ENCODE results near the gene LGALS16.
"Not testable (repeated sequence)": the region's sequence is repeated elsewhere in the genome, so short reads cannot be mapped to it uniquely, and the experiment has no call there.

The LGALS16 gene, protein sequence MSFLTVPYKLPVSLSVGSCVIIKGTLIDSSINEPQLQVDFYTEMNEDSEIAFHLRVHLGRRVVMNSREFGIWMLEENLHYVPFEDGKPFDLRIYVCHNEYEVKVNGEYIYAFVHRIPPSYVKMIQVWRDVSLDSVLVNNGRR

DNA sequence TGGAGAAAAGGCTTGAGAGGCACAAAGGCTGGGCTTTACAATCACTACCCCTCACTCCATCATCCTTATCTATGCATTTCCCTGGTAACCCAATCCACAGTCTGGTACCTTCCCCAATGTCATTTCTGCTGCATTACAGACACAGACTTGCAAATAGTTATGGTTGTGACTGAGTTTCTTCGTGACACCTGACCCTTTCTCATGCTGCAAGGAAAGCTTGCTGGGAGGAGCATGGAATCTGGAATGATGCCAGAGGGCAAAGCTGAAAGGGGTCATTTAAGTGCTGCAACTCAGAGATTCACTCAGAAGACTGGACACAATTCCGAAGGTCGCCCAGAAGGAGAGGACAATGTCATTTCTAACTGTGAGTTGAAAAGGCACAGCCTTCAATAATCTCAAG lies at the start of gene LGALS16:
Gene LGALS16 (plus strand): TSS at position 301 of the 400 bp plus-strand sequence. CDS start 49 bp downstream, at position 350.
- DNase-seq (ENCODE audit: low spot score): no peak

DNA sequence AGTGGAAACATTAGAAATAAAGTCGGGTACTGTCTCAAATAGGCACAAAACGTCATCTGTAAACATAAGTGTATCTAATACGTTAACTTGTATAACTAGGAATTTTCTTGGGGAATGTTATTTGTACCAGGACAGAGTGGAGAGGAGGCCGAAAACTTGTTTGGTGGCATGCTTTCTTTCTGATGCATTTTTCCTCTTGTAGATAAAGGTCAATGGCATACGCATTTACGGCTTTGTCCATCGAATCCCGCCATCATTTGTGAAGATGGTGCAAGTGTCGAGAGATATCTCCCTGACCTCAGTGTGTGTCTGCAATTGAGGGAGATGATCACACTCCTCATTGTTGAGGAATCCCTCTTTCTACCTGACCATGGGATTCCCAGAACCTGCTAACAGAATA lies 48.7 kb upstream of the LGALS16 start:
- DNase-seq (ENCODE audit: low spot score): no peak

DNA sequence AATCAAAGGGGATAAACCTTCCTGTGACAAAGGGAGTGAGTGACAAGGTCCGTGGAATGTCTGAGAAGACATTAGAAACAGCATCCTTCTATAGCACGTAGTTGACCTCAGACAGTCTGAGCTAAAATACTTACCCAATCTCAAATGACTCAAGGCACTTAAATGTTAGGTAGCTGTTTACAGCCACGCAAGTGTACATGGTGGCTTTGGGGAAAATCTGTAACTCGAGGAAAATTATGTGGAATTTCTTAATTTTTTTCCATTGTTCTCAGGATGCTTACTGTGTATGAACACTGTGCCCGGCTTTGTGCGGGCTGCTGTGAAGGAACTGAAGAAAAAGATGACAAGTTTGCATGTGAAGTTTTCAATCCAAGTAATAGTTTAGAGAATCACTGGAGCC lies 48.2 kb upstream of the LGALS16 start:
- no peak for DNase-seq (ENCODE audit: low spot score)

DNA sequence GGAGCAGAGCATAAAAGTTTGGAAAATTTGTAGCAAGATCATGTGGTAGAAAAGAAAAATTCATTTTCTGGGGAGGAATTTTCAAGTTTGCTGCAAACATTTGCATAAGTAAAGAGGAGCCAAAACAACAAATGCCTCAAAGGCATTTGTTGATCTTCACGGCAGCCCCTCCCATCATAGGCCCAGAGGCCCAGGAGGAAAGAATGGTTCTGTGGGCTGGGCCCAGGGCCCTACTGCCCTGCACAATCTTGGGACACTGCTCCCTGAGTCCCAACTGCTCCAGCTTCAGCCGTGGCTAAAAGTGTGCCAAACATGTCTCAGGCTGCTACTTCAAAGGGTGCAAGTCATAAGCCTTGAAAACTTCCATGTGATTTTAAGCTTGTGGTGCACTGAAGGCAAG lies 42.1 kb upstream of the LGALS16 start:
- DNase-seq (ENCODE audit: low spot score): no peak

DNA sequence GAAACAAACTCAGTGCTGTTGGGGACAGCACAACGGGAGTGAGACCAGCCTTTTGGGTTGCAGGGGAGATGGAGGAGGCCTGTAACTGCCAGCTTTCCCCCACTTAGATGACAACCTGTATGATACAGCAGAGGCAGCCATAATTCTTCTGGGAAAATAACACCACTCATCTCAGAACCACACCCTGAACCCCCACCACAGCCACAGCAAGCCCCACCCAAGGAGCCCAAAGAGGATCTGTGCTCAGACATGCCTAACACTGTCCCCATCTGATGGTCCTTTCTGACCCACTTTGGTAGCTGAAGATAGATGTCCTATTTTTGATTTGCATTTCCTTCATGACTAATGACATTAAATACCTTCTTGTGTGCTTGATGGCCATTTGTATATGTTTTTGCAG lies 38.0 kb upstream of the LGALS16 start:
- DNase-seq (ENCODE audit: low spot score): no peak

DNA sequence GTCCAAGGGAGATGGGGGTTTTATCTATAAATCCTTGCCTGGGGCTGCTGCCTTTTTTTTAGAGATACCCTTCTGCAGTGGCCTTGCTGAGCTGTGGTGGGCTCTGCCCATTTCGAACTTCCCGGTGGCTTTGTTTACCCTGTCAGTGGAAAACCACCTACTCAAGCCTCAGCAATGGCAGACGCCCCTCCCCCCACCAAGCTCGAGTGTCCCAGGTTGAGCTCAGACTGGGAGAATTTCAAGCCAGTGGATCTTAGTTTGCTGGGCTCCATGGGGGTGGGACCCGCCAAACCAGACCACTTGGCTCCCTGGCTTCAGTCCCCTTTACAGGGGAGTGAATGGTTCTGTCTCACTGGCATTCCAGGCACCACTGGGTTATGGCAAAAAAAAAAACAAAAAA lies 31.8 kb upstream of the LGALS16 start:
- DNase-seq (ENCODE audit: low spot score): no peak

DNA sequence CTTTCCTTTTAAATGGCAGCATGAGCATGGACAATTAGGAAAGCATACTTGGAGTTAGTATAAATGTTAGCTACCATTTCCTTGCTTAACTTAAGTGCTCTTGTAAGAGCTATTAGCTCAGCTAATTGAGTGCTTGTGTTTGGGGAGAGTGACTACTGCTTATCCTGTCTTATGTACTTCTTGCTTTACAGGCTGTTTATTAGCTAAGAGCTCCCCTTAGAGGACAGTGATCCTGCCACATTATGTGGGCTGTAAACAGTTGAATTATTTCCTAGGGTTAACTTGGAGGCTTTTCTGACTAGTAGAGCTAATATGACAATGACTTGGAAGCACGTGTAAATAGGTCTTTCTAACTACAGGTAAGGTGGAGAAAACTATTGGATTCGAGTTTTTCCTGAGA lies 28.1 kb upstream of the LGALS16 start:
- not testable (repeated sequence) for DNase-seq (ENCODE audit: low spot score)

DNA sequence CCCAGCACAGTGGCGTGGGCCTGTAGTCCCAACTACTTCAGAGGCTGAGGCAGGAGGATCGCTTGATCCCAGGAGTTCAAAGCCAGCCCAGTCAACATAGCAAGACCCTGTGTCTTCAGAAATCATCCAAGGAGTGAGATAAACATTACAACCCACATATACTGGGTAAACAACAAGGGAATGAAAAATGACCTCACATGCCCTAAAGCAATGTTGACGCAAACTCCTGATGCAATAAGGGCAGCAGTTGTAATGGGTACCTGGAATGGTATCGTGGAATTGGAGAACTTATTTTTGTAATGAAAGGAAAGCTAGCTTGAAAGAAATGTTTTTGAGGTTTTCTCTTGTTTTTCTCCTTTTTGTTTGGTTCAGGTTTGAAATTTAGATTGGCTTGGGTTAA lies 24.5 kb upstream of the LGALS16 start:
- no peak for DNase-seq (ENCODE audit: low spot score)

DNA sequence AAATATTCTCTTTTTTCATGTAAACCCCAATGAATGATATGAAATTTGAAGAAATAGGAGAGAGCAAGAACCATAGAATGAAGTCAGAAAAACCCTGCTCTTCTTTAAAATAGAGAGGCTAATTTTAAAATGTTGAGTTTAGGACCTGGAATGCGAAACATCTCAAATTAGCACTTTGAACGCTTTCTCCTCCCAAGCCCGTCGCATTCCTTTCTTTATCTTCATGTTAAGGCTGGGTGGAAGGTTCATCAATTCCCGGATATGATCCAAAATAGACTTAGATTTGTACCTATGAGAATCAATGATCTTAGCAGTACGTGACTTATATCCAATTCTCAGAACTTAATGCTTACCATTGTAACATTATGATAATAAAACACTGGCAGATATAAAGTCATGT lies 24.1 kb upstream of the LGALS16 start:
- DNase-seq (ENCODE audit: low spot score): no peak

DNA sequence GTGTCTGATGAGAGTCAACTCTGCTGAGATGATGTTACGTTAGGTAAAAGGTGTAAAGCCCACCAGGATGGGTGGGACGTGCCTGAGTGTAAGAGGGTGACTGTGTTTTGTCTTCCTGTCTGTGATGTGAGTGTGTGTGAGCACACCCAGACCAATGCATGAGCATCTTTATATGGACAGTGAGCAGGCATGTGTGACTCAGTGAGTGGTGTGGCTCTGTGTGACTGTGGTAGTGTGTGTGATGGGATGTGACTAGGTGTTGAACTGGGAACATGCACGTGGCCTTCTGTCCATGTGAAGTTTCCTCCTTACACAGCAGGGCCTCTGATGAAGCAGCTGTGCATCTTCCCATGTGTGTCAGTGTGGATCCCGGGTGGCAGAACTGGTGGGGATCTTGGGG lies 17.8 kb upstream of the LGALS16 start:
- DNase-seq (ENCODE audit: low spot score): no peak

DNA sequence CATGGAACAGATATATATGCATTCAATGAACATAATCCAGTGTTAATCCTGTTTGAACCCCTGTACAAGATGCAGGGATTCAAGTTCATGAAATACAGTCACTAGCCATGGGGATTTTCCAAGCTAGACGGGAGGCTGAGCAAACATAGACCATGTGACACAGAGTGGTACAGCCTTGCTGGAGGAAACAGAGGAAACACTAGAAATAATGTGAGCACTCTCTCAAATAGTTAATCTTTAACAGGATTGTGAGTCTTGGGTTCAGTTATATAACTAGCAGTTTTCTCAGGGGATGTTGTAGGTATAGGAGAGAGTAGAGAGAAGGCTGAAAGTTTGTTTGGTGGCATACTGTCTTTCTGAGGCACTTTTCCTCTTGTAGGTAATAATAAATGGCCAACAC lies 13.9 kb upstream of the LGALS16 start:
- DNase-seq (ENCODE audit: low spot score): no peak

DNA sequence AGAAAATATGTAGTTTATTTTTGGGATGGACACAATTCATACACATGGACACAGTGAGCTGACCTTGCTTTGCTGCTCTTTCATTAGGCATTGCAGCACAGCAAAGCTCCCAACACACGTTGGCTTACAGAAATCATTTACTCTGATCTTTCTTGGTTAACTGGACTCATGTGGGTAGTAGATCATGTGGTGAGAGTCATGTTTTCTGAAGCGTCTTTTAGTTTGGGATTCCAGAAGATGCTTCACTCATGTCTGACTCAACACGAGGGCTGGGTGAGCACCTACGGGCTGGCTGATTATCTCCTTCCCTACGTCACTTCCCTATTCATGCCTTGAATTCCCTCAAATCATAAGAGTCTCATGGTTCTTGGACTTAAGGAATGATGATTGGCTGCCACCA lies 12.1 kb upstream of the LGALS16 start:
- DNase-seq (ENCODE audit: low spot score): no peak

DNA sequence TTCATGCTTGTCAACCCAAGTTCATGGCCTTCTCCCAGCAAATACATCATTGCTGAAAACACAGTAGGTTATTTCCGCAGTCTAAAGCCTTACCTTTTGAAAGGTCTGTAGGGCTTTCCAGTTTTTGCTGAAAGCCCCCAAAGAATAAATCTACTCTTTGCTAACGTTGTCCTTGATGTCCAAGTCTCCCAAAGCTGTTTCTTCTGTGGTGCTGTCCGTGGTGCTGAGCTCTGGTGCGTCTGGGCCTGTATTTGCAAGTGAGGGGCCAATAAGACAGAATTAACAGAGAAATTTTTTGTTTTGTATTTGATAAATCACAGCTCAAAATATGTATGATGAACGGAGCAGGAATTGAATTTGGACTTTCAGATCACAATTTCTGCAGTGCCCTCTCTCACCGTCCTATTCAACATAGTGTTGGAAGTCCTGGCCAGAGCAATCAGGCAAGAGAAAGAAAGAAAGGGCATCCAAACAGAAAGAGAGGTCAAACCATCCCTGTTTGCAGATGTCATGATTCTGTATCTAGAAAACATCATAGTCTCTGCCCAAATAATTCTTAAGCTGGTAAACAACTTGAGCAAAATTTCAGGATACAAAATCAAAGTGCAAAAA lies 9.8 kb upstream of the LGALS16 start:
- DNase-seq (ENCODE audit: low spot score): no peak

DNA sequence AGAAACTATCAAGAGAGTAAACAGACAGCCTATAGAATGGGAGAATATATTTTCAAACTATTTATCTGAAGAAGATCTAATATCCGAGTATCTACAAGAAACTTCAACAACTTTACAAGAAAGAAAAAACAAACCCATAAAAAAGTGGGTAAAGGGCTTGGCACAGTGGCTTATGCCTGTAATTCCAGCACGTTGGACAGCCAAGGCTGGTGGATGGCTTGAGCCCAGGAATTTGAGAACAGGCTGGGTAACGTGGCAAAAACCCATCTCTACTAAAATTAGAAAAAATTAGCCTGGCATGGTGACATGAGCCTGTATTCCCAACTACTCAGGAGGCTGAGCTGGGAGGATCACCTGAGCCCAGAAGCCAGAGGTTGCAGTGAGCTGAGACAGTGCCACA lies 7.8 kb upstream of the LGALS16 start:
- DNase-seq (ENCODE audit: low spot score): no peak

DNA sequence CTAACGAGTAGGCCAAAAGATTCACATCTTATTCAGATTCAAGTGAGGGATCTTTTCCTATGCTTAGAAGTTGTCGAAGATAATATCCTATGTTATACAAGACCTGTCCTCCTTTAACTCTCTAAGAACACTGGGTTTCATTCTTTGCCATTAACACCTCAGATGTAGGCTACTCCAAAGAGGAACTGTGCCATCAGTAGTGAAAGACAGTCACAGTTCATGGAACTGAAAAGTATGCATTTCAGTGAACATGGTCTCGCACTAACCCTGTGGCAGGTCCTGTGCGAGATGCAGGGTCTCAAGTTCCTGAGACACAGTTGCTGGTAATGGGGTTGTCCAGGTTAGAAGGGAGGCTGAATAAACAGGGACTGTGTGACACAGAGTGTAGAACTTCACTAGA lies 4.1 kb downstream of the LGALS16 start:
- no peak for DNase-seq (ENCODE audit: low spot score)

DNA sequence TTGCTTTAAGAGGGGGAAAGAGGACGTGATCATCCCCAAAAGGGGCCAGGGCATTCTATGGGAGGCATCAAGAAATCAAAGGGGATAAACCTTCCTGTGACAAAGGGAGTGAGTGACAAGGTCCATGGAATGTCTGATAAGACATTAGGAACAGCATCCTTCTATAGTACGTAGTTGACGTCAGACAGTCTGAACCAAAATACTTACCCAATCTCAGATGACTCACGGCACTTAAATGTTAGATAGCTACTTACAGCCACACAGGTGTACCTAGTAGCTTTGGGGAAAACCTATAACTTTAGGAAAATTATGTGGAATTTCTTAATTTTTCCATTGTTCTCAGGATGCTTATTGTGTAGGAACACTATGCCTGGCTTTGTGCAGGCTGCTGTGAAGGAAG lies 4.9 kb downstream of the LGALS16 start:
- DNase-seq (ENCODE audit: low spot score): no peak

DNA sequence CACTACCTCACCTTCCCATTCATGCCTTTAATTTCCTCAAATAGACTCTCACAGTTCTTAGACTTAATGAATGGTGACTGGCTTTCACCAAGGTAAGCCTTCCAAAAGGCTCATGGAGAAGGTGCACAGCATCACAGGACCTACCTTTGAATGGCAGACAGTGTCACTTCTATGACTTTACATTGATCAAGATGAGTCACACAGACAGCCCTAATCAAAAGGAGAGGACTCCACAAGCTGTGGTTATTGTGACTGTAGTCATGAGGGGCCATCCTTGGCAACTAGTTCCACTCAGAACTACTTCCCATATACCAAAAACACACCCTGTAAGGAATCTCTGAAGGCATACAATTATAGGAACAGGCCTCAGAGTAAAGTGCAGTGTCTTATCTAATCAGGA lies 5.9 kb downstream of the LGALS16 start:
- DNase-seq (ENCODE audit: low spot score): no peak

DNA sequence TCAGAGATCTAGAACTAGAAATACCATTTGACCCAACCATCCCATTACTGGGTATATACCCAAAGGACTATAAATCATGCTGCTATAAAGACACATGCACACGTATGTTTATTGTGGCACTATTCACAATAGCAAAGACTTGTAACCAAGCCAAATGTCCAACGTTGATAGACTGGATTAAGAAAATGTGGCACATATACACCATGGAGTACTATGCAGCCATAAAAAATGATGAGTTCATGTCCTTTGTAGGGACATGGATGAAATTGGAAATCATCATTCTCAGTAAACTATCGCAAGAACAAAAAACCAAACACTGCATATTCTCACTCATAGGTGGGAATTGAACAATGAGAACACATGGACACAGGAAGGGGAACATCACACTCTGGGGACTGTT lies 14.1 kb downstream of the LGALS16 start:
- not testable (repeated sequence) for DNase-seq (ENCODE audit: low spot score)

DNA sequence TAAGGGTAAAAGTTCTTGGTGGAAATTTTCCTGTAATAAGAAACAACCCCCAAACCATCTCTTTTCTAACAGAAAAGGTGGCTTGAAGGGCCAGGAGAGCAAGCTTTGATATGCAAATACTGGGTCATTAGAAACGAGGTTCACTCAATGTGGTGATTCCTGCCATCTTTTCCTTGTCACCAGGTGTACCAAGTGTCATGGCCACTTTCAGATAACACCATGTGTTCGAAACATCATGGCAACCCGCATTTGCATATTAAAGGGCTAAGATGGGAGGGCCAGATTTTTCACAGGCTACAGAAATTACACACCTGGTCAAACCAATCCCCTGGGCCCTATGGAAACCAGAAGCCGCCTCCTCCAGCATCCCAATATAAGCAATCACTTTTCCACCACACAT lies 15.3 kb downstream of the LGALS16 start:
- no peak for DNase-seq (ENCODE audit: low spot score)

DNA sequence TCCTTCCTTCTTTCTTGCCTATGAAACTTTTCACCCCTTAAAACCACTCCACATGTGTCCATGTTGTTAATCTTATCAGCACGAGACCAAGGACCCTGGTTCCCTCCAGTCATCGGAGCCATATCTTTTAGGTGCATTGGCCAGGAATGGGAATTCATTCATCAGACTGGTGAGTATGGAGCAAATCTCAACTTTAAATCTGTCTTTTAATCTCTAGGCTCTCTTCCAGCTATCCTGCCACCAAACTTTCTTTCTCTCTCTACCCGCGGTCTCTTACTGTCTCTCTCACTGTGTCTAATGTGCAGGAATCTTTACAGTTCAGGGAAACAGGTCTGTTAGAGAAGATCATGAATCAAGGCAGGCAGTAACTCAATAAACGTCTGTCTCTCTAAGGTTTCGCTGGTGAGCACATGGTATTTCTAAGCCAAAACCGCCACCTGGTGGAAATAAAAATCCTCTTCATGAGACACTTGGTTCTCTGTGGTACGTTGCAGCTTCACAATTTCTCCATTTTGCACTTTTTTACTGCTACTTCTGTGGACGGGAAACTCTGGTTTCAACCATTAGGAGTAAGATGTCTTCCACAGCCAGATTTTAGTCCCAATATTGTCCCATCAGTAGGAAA lies 16.1 kb downstream of the LGALS16 start:
- DNase-seq (ENCODE audit: low spot score): no peak

DNA sequence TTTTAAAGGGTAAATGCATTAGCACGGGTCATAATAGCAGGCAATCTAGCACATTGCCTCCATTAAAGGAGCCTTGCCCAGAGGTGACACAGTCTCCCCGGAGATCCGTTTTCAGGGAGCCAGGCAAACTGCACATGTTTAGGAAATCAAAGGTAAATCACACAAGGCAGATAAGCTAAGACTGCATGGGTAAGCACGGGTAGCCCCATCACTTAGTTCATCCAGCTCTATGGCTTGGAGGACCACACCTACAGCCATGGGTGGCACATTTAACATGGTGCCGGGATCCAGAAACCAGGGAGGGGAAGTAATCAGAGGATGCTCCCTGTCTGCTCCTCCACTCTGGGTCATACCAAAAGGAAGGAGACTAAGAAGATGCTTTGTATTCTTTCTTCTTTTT lies 16.8 kb downstream of the LGALS16 start:
- no peak for DNase-seq (ENCODE audit: low spot score)

DNA sequence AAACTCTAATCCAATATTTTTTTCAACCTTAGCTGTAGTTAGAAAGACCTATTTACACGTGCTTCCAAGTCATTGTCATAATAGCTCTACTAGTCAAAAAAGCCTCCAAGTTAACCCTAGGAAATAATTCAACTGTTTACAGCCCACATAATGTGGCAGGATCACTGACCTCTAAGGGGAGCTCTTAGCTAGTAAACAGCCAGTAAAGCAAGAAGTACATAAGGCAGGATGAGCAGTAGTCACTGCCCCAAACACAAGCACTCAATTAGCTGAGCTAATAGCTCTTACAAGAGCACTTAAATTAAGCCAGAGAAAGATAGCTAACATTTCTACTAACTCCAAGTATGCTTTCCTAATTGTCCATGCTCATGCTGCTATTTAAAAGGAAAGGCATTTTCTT lies 18.1 kb downstream of the LGALS16 start:
- DNase-seq (ENCODE audit: low spot score): not testable (repeated sequence)

DNA sequence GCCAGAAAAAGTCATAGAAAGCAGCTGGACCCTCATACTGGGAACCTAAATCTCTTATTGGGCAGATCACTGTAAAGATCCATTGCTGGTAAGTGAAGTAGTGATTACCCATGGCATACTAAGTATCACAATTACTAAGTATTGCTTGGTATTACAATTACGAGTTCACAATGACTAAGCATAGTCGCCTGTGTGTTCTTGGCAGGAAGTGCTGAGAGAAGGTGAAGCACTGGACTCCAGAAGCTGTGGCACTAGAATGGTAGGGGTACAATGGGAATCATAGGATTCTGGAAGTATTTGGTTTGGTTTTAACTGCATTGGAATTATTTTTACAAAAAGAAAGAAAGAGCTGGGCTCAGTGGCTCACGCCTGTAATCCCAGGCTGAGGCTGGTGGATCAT lies 20.3 kb downstream of the LGALS16 start:
- no peak for DNase-seq (ENCODE audit: low spot score)
